ENCODE results near the gene MEFV. TPM values are rescaled to one million over a fixed set of nuclear protein-coding genes. Genes with fewer than 3 reads are reported as not detected.

Gene MEFV
- total and polyA plus RNA-seq, 2 of the 13 experiments (the other 11 are each of a cell fraction or from before 2014, with no cell fraction given): 0.22 TPM; not detected in 1

DNA sequence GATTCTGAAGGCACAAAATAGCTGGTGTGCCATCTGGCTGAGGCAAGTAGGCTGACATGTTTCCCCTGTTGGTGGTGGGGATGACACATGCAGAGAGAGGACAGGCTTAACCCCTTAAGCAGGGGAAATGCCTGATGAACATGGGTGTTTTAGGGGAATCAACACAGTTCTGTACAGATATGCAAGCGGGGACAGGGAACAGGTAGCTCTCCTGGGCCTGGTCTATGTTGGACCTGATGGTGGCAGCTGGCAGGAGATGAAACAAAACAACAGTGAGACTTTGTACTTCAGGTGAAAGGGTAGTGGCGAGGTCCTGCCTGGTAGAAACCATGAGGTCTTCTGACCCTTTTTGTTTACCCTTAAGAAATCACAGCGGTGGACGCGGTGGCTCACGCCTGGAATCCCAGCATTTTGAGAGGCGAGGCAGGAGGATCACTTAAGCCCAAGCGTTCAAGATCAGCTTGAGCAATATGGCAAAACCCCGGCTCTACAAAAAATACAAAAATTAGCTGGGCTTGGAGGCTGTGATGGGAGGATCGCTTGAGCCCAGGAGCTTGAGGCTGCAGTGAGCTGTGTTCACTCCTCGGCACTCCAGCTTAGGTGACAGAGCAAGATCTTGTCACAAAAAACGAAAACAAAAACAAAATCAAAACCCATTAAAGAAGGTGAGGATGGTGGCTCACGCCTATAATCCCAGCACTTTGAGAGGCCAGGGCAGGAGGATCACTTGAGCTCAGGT, 57.9 kb downstream of the MEFV start (continued):
- TF ChIP-seq ZBTB43 (CRISPR knock-in tag; conservative IDR thresholded peaks at IDR 0.05) (no peak), KMT2A (CRISPR knock-in tag; IDR thresholded peaks at IDR 0.05) (no peak), GPBP1L1 (CRISPR knock-in tag; IDR thresholded peaks at IDR 0.05) (no peak), ZNF256 (CRISPR knock-in tag; conservative IDR thresholded peaks at IDR 0.05) (no peak), BCL6 (CRISPR knock-in tag; IDR thresholded peaks at IDR 0.05) (no peak; the same call in 1 of the 2 replicates), MIER2 (CRISPR knock-in tag; IDR thresholded peaks at IDR 0.05) (no peak), ASH2L (IDR thresholded peaks at IDR 0.05; ENCODE audit: insufficient read length, low read depth, low read length) (peak; percentile 63), ZNF530 (CRISPR knock-in tag; IDR thresholded peaks at IDR 0.05; ENCODE audit: low read depth) (no peak), MXI1 (IDR thresholded peaks at IDR 0.05; ENCODE audit: borderline replicate concordance, low read depth, low read length) (peak; percentile 33; the same call in 1 of the 3 replicates), NFAT5 (CRISPR knock-in tag; IDR thresholded peaks at IDR 0.05) (no peak), ATF6 (CRISPR knock-in tag; conservative IDR thresholded peaks at IDR 0.05) (0 out of 2 replicates have a peak, but pooled peaks have one; percentile 70)
- TF ChIP-seq, protein P1, sequence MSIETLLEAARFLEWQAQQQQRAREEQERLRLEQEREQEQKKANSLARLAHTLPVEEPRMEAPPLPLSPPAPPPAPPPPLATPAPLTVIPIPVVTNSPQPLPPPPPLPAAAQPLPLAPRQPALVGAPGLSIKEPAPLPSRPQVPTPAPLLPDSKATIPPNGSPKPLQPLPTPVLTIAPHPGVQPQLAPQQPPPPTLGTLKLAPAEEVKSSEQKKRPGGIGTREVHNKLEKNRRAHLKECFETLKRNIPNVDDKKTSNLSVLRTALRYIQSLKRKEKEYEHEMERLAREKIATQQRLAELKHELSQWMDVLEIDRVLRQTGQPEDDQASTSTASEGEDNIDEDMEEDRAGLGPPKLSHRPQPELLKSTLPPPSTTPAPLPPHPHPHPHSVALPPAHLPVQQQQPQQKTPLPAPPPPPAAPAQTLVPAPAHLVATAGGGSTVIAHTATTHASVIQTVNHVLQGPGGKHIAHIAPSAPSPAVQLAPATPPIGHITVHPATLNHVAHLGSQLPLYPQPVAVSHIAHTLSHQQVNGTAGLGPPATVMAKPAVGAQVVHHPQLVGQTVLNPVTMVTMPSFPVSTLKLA (IDR thresholded peaks at IDR 0.05): no peak
- TF ChIP-seq, protein P2, sequence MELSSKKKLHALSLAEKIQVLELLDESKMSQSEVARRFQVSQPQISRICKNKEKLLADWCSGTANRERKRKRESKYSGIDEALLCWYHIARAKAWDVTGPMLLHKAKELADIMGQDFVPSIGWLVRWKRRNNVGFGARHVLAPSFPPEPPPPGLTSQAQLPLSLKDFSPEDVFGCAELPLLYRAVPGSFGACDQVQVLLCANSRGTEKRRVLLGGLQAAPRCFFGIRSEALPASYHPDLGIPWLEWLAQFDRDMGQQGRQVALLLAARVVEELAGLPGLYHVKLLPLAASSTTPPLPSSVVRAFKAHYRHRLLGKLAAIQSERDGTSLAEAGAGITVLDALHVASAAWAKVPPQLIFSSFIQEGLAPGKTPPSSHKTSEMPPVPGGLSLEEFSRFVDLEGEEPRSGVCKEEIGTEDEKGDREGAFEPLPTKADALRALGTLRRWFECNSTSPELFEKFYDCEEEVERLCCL (CRISPR knock-in tag; IDR thresholded peaks at IDR 0.05; ENCODE audit: borderline replicate concordance): no peak
